SU-DHL-6 (cell line): ENCODE results near the gene AACS.

Source experiments
- H2AFZ ChIP-seq: fragments of 200-600 bp; sonication (generic); 2 replicates; pipeline ENCODE4 v1.6.1; 2014; ENCODE audit warnings: low read depth, mild to moderate bottlenecking, moderate library complexity, mixed read lengths, antibody characterized with exemption, low read length; ENCODE audit not compliant: severe bottlenecking
- H3F3A ChIP-seq: fragments of 200-600 bp; shearing (Covaris generic); 2 replicates; pipeline ENCODE4 v1.6.0; 2016; ENCODE audit warnings: antibody characterized with exemption, mild to moderate bottlenecking; ENCODE audit not compliant: insufficient read depth
- H3K27ac ChIP-seq: fragments of 200-600 bp; sonication (generic); 2 replicates; pipeline ENCODE4 v1.5.1; 2016; ENCODE audit warnings: low read depth, mild to moderate bottlenecking, low read length, moderate library complexity, mixed read lengths
- H3K27me3 ChIP-seq: fragments of 200-600 bp; sonication (generic), shearing (Covaris generic); 2 replicates; pipeline ENCODE4 v1.6.0; 2014; ENCODE audit warnings: mild to moderate bottlenecking, low read length
- H3K36me3 ChIP-seq: fragments of 200-600 bp; sonication (generic); 2 replicates; pipeline ENCODE4 v1.6.1; 2014; ENCODE audit warnings: mild to moderate bottlenecking, low read length, mixed read lengths
- H3K4me2 ChIP-seq: fragments of 300-600, 200-600 bp; shearing (Covaris generic), sonication (generic); 2 replicates; pipeline ENCODE4 v1.6.0; 2014; ENCODE audit warnings: low read length, low read depth, mild to moderate bottlenecking; ENCODE audit not compliant: poor library complexity, severe bottlenecking
- H3K4me3 ChIP-seq: fragments of 200-600 bp; sonication (generic); 2 replicates; pipeline ENCODE4 v1.5.1; 2014; ENCODE audit warnings: antibody characterized with exemption, low read length, mild to moderate bottlenecking, mixed read lengths; ENCODE audit not compliant: insufficient read depth, poor library complexity, severe bottlenecking
- H3K79me2 ChIP-seq: fragments of 200-600 bp; sonication (generic); 2 replicates; pipeline ENCODE4 v1.6.1; 2014; ENCODE audit warnings: mild to moderate bottlenecking, low read length, moderate library complexity; ENCODE audit not compliant: insufficient read depth
- H3K9ac ChIP-seq: fragments of 200-600 bp; sonication (generic); 2 replicates; pipeline ENCODE4 v1.7.0; 2014; ENCODE audit warnings: mild to moderate bottlenecking, low read length
- H3K9me2 ChIP-seq: fragments of 200-600 bp; sonication (generic); replicated peaks from 2 replicates; pipeline ENCODE4 v1.6.1; 2014; ENCODE audit warnings: low read length; ENCODE audit not compliant: insufficient read depth
- H3K9me3 ChIP-seq: fragments of 200-600 bp; sonication (generic); 2 replicates; pipeline ENCODE4 v1.6.1; 2014; ENCODE audit warnings: low read length, mixed read lengths; ENCODE audit not compliant: insufficient read depth
- H4K20me1 ChIP-seq: fragments of 200-600 bp; sonication (generic); 2 replicates; pipeline ENCODE4 v1.6.1; 2014; ENCODE audit warnings: low read depth, mild to moderate bottlenecking, antibody characterized with exemption, low read length, moderate library complexity, mixed read lengths
- CTCF ChIP-seq: fragments of 200-600 bp; sonication (generic); IDR thresholded peaks from one replicate; pipeline ENCODE4 v1.5.1; 2017; ENCODE audit warnings: antibody characterized with exemption, mild to moderate bottlenecking, low read length, moderate library complexity; ENCODE audit not compliant: insufficient read depth, poor library complexity, severe bottlenecking
- EZH2phosphoT487 ChIP-seq: fragments of 200-600 bp; sonication (generic), shearing (Covaris generic); conservative IDR thresholded peaks from 2 replicates; pipeline ENCODE4 v1.6.1; 2018; ENCODE audit warnings: mild to moderate bottlenecking, antibody characterized with exemption, low read length, moderate library complexity, mixed read lengths

AACS gene

GRCh38 chr12:125122668-125123067, 57.4 kb downstream of the AACS start:
- no peak overlapping the region for H3K4me3 ChIP-seq
- no peaks in the 10 kb centered on the region for H3K79me2 ChIP-seq
- no peak overlapping the region for H3K4me2 ChIP-seq
- no peaks in the 10 kb centered on the region for H3K9me2 ChIP-seq
- H3K36me3 ChIP-seq, result no peaks in the 10 kb centered on the region
- H3K9ac ChIP-seq, result no peak overlapping the region
- no peaks in the 10 kb centered on the region for H3K27me3 ChIP-seq
- H3K9me3 ChIP-seq, result no peaks in the 10 kb centered on the region
- H4K20me1 ChIP-seq, result no peaks in the 10 kb centered on the region
- TF ChIP-seq EZH2phosphoT487 (no peak), CTCF (no peak)
- no peaks in the 10 kb centered on the region; the same call in 1 of the 2 replicates for H3F3A ChIP-seq
- H2AFZ ChIP-seq, result no peak overlapping the region
- no peak overlapping the region for H3K27ac ChIP-seq

- no peaks in the 10 kb centered on the region for H3K79me2 ChIP-seq
- TF ChIP-seq EZH2phosphoT487, result no peak
- no peak for TF ChIP-seq CTCF
- H3K4me2 ChIP-seq, result peak overlapping the region; percentile 41
- H3K9me3 ChIP-seq, result no peaks in the 10 kb centered on the region
- peak overlapping the region; percentile 85 for H3K27ac ChIP-seq
- no peaks in the 10 kb centered on the region for H3K36me3 ChIP-seq
- H3K4me3 ChIP-seq, result no peak overlapping the region
- H3K9me2 ChIP-seq, result no peaks in the 10 kb centered on the region
- no peaks in the 10 kb centered on the region for H4K20me1 ChIP-seq
- no peak overlapping the region for H2AFZ ChIP-seq
- H3K27me3 ChIP-seq, result no peaks in the 10 kb centered on the region
- no peaks in the 10 kb centered on the region; the same call in 1 of the 2 replicates for H3F3A ChIP-seq
- peak overlapping the region; percentile 38; the same call in 1 of the 2 replicates for H3K9ac ChIP-seq
Measured at GRCh38 chr12:125124320-125124966, 59.2 kb downstream of the AACS start.

- Histone ChIP-seq H3K36me3 (no peaks in the 10 kb centered on the region), H2AFZ (no peak overlapping the region), H3K9me3 (no peaks in the 10 kb centered on the region), H3F3A (no peaks in the 10 kb centered on the region; the same call in 1 of the 2 replicates), H3K4me3 (no peak overlapping the region), H4K20me1 (no peaks in the 10 kb centered on the region), H3K9ac (peak overlapping the region; percentile 38; the same call in 1 of the 2 replicates), H3K4me2 (no peak overlapping the region), H3K9me2 (no peaks in the 10 kb centered on the region), H3K79me2 (no peaks in the 10 kb centered on the region), H3K27me3 (no peaks in the 10 kb centered on the region), H3K27ac (peak overlapping the region; percentile 85)
- no peak for TF ChIP-seq EZH2phosphoT487
- no peak for TF ChIP-seq CTCF
Measured at GRCh38 chr12:125125271-125125670, 60.0 kb downstream of the AACS start.
